Measurements from ENCODE around the gene AJM1.
"Not testable (repeated sequence)": the region's sequence is repeated elsewhere in the genome, so short reads cannot be mapped to it uniquely, and the experiment has no call there.

The AJM1 gene

DNA sequence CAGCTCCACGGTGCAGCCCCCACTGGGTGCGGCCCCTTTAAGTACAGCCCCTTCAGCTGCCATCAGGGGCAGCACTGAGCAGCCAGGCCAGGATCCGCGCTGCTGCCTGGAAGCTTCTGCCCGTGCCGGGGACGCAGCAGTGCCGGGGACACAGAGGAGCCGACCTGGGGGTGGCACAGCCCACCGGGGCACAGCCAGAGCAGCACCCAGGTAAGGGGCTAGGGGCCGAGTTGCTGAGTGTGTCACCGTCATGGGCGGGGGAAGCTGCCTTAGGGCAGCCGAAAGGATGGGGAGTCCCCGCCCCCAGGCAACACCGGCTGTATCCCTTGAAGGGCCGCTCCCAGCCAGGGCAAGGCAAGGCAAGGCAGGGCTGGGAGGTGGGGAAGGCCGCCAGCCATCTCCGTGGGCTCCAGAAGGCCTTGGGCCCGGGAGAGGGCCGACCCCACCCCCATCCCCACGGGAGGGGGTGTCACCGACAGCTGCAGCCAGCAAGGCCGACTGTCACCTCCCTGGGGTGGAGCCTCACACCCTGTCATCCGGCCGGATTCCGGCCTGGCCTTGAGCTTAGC lies at the start of gene AJM1:
TSS of gene AJM1 (plus strand) at position 99 of the 569 bp plus-strand sequence. CDS start 1,937 bp downstream, outside the sequence.
- DNase-seq (ENCODE audit: low read depth in 2 of 2) = peak; percentile 32 to 33

DNA sequence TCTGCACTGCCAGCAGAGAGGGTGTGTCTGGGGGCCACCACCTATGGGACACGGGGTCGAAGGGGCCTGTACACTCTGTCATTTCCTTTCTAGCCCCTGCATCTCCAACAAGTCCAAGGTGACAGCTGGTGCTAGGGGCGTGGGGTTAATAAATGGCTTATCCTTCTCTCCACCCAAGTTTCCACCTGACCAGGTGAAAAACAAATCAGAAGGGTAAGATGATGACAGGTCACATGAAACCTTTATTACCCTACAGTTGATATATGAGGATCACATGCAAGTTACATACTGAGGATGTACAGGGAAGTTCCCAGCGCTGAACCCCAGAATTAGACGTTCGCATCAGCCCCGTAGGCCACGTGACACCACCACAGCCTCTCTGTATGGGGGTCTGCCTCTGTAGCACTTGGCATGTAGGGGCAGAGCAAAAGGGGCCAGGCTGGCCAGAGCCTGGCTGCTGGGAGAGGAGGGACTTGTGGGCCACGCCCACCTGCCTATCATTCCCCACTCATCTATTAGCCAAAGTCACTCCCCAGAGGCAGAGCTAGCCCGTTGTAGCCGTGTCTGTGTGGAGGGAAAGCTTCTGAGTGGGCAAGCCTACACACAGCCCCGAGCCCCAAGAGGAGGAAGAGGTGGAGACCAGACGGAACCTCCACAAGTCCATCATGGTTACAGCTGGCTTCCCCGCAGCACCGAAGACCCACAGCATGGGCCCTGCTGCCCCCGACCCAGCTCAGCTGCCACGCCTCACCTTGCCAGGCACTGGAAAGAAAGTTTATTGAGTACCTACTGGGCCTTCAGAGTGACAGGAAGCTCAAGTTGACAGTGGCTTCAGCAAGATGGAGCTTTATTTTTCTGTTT lies 49.0 kb upstream of the AJM1 start:
- DNase-seq (ENCODE audit: low read depth in 2 of 2) = no peak

DNA sequence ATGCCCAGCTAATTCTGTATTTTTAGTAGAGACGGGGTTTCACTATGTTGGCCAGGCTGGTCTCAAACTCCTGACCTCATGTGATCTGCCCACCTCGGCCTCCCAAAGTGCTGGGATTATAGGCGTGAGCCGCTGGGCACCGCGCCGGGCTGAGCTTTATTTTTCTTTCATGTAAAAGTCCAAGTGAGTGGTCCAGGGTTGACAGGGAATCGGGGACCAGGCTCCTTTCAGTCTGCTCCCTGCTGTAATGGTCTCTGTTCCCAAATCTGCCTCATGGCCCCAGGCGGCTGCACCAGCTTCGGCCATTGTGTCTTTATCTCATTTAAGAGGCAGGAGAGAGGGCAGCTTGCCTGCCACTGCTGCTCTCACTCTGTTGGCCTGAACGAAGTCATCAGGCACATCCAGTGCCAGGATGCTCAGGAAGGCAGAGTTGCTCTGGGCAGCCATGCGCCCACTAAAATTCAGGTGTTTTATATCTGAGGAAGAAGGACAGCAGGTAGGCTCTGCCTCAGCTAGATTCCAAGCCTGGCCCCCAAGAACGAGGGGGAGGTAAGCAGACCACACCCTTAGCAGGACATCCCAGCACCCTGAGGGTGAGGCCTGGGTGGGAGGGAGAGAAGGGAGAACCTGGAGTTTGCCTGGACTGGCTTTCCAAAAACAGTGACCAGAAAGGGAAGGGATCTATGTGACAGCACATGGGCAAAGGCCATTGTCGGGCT lies 47.8 kb upstream of the AJM1 start:
- DNase-seq (ENCODE audit: low read depth in 2 of 2) = no peak

DNA sequence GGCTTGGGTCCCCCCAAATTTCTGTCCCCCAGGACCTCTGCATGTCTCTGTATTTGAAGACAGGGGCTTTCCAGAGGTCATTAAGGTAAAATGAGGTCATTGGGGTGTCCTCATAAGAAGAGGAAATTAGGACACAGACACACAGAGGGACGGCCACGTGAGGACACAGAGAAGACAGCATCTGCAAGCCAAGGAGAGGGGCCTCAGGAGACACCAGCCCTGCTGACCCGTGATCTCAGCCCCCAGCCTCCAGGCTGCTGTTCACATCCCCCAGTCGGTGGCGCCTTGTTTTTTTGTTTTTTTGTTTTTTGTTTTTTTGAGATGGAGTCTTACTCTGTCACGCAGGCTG lies 47.3 kb upstream of the AJM1 start:
- no peak for DNase-seq (ENCODE audit: low read depth in 2 of 2)

DNA sequence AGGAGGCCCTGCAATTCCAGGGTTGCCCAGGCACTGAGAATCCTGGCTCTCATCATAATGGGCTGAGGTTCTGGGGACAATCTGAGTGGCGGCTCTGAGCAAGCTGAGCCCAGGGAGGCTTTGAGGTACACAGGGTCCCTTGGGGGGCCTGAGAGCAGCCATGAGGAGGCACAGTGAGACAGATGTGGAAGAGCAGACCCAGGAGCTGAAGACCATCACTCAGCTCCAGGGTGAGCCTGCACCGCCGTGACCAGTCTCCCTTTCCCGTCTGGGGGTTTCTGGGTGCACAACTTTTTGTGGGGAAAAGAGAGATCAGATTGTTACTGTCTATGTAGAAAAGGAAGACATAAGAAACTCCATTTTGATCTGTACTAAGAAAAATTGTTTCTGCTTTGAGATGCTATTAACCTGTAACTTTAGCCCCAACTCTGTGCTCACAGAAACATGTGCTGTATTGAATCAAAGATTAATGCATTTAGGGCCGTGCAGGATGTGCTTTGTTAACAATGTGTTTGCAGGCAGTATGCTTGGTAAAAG lies 46.0 kb upstream of the AJM1 start, which contains the start of gene CCDC183:
TSS of gene CCDC183 (plus strand) at position 101 of the 537 bp plus-strand sequence. CDS start at position 161, 60 bp downstream.
- DNase-seq (ENCODE audit: low read depth in 2 of 2) = no peak

DNA sequence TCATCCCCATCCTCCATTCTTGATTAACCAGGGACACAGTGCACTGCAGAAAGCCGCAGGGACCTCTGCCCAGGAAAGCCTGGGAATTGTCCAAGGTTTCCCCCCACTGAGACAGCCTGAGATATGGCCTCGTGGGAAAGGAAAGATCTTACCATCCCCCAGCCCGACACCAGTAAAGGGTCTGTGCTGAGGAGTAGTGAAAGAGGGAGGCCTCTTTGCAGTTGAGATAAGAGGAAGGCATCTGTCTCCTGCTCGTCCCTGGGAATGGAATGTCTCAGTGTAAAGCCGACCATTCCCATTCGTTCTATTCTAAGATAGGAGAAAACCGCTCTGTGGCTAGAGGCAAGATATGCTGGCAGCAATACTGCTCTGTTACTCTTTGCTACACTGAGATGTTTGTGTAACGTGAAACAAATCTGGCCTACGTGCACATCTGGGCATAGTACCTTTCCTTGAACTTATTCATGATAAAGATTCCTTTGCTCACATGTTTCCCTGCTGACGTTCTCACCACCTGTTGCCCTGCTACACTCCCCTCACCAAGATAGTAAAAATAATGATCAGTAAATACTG lies 45.4 kb upstream of the AJM1 start:
- DNase-seq (ENCODE audit: low read depth in 2 of 2) = not testable (repeated sequence)

DNA sequence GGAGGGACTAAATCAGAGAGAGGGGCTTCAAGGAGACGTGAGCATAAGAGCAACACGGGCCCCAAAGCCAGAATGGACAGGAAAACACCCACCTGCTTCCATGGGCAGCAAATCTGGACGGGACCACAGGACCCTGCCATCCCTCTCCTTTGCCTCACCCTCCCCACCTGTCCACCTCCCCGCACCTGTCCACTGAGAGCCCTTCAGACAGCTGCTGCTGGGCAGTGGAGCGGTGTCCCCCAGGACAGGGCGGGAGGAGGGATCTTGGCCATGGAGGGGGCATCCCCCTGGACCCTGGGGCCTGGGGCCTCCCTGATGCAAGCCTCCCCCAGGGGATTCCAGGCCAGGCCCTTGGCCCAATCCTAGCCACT lies 43.6 kb upstream of the AJM1 start:
- no peak for DNase-seq (ENCODE audit: low read depth in 2 of 2)

DNA sequence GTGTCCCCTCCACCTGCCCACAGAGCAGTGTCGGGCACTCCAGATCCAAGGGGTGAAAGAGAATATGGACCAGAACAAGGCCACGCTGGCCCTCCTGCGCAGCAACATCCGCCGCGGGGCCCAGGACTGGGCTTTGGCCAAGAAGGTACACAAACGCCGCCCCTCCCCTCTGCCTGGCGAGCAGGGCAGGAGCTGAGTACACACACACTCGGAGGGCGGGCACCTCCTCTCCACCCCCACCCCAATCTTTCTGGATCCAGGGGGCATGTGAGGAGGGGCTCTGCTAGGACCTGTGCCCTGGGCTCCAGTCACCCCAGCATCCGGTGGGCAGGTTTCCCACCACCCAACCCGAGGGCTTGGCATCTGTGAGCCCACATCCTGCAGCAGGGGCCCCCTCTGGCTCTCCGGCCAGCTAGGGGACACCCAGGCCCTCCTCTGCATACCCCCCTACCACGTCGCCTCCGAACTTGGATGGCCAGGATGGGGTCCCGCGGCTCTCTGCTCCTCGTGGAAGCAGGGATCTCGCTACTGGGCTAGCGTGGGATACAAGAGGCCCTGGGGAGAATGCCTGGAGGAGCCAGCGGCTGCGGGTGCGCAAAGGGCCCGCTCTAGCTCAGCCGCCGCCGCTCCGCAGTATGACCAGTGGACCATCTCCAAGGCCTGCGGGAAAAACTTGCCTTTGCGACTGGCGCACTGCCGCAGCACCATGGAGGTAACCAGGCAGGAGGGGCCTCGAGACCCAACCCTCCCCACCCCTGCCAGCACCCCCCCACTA lies 43.0 kb upstream of the AJM1 start:
- DNase-seq (ENCODE audit: low read depth in 2 of 2) = no peak

DNA sequence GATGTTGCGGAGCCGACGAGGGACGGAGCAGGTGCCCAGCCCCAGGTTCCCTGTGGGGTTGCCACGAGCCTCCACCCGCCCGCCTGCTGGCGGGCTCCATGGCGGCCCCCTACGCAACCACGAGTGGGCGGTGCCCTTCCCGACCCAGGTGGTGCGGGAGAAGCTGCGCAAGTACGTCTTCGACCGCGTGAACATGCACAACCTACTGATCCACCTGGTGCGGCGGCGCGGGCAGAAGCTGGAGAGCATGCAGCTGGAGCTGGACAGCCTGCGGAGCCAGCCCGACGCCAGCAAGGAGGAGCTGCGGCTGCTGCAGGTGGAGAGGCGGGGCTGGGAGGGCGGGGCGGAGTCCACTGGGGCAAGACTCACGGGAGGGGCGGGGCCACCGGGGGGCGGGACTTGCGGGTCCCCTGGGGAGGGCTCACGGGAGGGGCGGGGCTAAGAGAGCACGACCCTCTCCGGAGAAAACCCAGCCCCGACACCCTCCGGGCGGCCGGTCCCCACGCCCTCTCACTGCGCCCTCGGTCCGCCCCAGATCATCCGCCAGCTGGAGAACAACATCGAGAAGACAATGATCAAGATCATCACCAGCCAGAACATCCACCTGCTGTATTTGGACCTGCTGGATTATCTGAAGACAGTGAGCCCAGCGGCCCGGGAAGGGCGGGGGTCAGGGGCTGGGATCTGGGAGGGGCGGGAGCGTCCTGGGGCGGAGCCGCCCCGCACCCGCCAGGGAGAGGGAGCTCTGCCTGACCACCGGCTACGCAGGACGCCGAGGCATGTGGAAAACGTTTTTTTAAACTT lies 42.2 kb upstream of the AJM1 start:
- no peak for DNase-seq (ENCODE audit: low read depth in 2 of 2)

DNA sequence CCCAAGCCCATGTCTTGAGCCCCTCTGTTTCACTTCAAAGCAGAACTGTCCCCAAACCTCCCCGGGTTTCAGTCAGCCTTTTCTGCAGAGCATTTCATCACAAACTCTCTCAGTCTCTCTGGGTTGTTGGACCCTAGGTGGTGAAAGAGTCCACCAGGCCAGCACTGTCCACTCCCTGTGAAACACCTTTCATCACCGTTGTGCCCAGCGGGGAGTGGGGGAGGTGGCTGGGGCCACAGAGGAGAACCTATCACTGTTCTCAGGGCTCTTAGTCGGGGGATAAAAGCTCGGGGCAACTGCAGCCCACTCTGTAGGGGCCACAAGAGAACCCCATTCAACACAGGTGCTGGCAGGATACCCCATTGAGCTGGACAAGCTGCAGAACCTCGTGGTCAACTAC lies 40.0 kb upstream of the AJM1 start:
- no peak for DNase-seq (ENCODE audit: low read depth in 2 of 2)

DNA sequence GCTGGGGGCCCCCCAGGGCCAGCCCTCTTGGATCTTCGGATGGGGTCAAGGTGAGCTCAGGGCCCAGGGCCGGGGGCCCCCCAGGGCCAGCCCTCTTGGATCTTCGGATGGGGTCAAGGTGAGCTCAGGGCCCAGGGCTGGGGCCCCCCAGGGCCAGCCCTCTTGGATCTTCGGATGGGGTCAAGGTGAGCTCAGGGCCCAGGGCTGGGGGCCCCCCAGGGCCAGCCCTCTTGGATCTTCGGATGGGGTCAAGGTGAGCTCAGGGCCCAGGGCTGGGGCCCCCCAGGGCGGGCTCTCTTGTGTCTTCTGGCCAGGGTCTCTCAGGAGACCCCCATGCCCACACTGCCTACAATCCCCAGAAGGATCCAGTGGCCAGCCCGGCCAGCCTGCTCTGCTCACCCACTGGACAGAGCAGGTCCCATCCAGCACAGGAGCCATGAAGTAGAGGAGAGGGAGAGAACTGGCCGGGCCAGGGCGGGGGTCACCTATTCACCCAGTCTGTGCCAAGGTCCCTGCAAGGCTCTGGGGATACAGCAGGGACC lies 39.2 kb upstream of the AJM1 start:
- DNase-seq (ENCODE audit: low read depth in 2 of 2) = not testable (repeated sequence)

DNA sequence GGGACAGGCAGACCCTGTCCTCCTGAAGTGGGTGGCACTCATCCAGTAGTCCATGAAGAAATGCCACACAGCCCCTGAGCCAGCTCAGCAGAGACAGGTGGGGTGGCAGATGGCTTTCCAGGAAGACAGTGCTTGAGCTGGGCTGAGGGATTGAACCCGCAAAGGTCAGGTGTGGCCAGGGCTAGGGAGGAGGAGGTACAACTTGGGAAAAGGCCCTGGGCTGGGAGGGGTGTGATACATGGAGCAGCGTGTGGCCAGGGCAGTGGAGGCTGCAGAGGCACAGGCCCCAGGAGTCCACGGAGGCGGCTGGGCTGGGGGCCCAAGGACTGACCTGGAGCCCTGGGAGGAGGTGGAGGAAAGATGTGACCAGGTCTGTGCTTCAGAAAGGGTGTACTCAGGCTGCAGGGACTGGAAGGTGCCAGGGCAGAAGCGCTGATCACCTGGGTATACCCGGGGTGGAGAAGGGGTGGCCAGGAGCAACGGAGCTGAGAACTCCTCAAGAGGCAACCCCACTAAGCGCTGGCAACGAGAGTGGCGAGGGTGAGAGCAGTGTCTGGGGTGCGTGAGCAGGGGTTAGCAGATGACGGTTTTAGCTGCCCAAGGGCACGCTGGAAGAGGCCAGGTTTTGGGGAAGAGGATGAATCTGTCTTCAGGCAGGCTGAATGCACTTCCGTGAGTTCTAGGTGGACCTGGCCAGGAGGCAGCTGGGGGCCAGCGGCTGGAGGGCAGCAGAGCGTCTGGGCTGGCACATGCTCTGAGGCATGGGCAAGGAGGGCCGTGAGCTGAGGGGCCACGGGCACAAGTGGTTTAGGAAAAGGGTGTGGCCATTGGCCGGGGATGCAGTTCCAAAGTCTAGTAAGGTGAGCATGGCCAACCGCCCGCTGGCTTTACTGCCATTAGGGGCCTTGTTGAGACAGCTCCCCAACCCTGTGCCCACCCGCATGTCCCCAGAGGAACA lies 38.4 kb upstream of the AJM1 start:
- DNase-seq (ENCODE audit: low read depth in 2 of 2) = no peak

DNA sequence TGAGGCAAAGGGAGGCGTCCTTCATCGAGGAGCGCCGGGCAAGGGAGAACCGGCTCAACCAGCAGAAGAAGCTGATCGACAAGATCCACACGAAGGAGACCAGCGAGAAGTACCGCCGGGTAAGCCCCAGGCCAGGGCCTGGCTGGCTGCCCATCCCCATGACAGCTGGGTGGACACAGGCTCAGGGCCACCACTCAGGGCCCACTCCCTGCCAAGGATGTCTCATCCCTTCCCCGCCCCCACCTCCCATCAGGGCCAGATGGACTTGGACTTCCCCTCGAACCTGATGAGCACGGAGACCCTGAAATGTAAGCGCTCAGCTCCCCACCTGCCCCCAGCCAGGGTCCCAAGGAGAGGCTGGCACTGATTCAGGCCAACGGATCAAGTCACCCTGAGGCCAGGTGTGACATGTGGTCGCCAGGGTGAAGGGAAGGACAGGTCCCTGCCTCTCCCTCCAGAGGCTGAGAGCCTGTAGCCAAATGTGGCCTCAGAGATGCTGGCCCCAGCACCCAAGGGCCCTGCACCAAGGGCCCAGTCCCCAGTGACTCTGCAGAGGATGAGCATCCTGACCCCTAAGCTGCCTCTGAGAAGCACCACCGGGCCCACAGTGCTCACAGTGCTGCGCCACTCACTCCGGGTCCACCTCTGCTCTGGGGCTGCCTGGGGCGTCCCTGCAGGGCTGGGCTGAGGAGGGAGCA lies 37.6 kb upstream of the AJM1 start:
- DNase-seq (ENCODE audit: low read depth in 2 of 2) = no peak

DNA sequence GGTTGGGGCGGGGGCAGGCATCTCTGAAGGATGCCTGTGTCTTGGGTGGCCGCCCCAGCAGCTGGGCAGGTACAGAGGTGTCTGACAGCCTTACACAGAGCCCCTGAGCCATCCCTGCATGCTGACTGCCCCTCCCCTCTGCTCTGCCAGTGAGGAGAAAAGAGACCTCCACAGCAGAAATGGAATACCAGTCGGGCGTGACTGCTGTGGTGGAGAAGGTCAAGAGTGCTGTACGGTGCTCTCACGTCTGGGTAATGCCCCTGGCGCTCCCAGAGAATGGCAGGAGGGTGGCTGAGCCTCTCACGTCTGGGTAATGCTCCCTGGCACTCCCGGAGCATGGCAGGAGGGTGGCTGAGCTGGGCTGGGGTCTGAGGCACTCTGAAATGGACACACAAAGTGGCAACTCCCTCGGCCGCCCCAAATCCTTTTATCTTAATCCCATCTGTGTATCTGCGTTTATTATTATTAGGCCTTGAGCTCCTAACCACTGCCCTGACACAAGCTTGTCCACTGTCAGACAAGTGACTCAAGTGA lies 37.0 kb upstream of the AJM1 start:
- DNase-seq (ENCODE audit: low read depth in 2 of 2) = no peak

DNA sequence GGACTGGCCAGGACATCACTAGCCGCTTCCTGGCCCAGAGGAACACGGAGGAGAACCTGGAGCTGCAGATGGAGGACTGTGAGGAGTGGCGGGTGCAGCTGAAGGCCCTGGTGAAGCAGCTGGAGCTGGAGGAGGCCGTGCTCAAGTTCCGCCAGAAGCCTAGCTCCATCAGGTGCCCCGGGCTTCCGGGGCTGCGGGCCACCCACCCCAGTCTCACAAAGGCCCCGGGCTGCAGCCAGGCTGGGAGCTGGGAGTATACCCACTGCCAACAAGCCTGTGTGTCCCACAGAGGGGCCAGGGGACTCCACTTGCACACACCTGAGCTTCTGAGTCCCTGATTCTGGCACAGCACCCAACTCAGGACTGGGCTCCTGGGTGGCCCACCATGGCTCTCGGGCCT lies 36.2 kb upstream of the AJM1 start:
- no peak for DNase-seq (ENCODE audit: low read depth in 2 of 2)

DNA sequence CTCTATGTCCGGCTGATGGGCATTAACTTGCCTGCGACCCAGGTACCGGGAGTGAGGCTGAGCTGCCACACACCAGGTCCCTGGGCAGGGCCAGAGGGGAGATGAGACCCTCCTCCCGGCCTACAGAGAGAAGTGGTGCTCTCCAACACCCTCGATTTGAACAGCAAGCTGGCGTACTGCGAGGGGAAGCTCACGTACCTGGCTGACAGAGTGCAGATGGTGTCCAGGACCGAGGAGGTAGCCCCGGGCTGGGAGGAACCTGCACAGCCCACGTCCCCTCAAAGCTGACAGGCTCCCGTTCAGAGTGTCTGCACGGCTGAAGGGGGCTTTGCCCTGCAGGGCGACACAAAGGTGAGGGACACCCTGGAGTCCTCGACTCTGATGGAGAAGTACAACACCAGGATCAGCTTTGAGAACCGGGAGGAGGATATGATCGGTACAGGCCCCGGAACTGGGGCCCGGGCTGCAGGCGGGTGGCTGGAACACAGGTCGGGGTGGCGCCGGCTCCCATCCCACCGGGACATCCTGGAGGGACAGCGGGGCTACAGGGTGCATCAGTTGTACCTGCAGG lies 35.6 kb upstream of the AJM1 start:
- no peak for DNase-seq (ENCODE audit: low read depth in 2 of 2)

DNA sequence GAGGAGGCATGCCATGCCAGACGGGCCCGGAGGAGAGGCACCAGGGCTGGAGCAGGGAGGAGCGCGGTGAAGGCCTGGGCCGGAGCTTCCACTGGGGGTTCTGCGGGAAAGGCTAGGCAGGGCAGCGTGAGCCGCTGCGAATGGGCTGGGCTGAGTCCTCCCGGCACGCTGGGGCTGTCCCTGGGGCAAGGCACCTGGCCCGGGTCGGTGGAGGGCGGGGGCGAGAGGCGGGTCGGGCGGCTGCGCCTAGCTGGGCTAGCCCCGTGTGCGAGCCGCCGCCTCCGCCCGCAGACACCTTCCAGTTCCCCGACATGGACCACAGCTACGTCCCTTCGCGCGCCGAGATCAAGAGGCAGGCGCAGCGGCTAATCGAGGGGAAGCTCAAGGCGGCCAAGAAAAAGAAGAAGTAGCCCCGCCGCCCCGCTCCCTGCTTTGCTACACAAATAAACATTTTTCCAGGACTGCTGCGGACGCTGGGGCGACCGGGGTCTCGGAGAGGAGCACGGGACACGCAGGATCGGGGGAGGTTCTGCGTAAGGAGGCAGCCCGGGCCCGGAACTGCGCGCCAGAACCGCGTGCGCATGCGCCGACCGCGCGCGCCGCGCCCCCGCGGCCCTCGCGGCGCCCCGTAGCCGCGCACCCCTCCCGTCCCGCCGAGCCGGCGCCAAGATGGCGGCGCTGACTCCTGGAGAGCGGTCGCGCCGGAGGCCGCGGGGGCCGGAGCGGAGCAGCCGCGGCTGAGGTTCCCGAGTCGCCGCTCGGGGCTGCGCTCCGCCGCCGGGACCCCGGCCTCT lies 34.8 kb upstream of the AJM1 start, which contains the start of gene RABL6:
TSS of gene RABL6 (plus strand) at position 668 of the 794 bp plus-strand sequence. CDS start 249 bp downstream, outside the sequence.
- peak; percentile 30 to 32 for DNase-seq (ENCODE audit: low read depth in 2 of 2)
